Endothelial cell of umbilical vein (primary cell): Measurements from ENCODE around the gene P4HA3.

Source experiments
- CTCF ChIP-seq, 2 donors: IDR thresholded peaks; 1 replicate in 1 of 2; 2 replicates in 1 of 2; pipeline ENCODE4 v1.5.1; 2011; ENCODE audit warnings: low read length in 2 of 2, mild to moderate bottlenecking in 2 of 2, moderate library complexity in 2 of 2, control low read depth in 1 of 2, inconsistent platforms in 1 of 2, low read depth in 1 of 2; ENCODE audit not compliant: insufficient read depth in 1 of 2; ENCODE audit errors: extremely low read depth in 1 of 2
- EZH2 ChIP-seq: IDR thresholded peaks from 2 replicates; pipeline ENCODE4 v1.6.1; 2012; ENCODE audit warnings: borderline replicate concordance, low read depth, mild to moderate bottlenecking, moderate library complexity, low read length, inconsistent platforms; ENCODE audit not compliant: severe bottlenecking
- FOS ChIP-seq: IDR thresholded peaks from 2 replicates; pipeline ENCODE4 v1.6.1; 2011; ENCODE audit warnings: mild to moderate bottlenecking, low read length, moderate library complexity, borderline replicate concordance; ENCODE audit not compliant: insufficient read depth
- JUN ChIP-seq: IDR thresholded peaks from 2 replicates; pipeline ENCODE4 v1.6.1; 2011; ENCODE audit warnings: borderline replicate concordance, low read depth; ENCODE audit not compliant: insufficient read length, insufficient read depth
- MAX ChIP-seq: IDR thresholded peaks from 2 replicates; pipeline ENCODE4 v1.6.1; 2011; ENCODE audit not compliant: insufficient read depth, insufficient read length
- POLR2A ChIP-seq: IDR thresholded peaks from 2 replicates; pipeline ENCODE4 v1.6.1; 2012; ENCODE audit warnings: low read depth, mild to moderate bottlenecking, control low read depth, low read length
- POLR2AphosphoS5 ChIP-seq: IDR thresholded peaks from 2 replicates; pipeline ENCODE4 v1.6.1; 2012; ENCODE audit warnings: low read depth, mild to moderate bottlenecking, control low read depth, low read length, moderate library complexity; ENCODE audit not compliant: insufficient read depth

GRCh38 chr11:74265256-74265655, 46.2 kb downstream of the P4HA3 start:
- TF ChIP-seq CTCF (IDR thresholded peaks at IDR 0.05; ENCODE audit: extremely low read depth in 1 of 2, insufficient read depth in 1 of 2, low read depth in 1 of 2, low read length in 2 of 2): no peak
- no peak for TF ChIP-seq POLR2A
- TF ChIP-seq EZH2: no peak
- no peak for TF ChIP-seq MAX
- no peak for TF ChIP-seq FOS
- no peak for TF ChIP-seq POLR2AphosphoS5
- TF ChIP-seq JUN: no peak
